ENCODE results near the gene DOLPP1.

Gene DOLPP1

DNA sequence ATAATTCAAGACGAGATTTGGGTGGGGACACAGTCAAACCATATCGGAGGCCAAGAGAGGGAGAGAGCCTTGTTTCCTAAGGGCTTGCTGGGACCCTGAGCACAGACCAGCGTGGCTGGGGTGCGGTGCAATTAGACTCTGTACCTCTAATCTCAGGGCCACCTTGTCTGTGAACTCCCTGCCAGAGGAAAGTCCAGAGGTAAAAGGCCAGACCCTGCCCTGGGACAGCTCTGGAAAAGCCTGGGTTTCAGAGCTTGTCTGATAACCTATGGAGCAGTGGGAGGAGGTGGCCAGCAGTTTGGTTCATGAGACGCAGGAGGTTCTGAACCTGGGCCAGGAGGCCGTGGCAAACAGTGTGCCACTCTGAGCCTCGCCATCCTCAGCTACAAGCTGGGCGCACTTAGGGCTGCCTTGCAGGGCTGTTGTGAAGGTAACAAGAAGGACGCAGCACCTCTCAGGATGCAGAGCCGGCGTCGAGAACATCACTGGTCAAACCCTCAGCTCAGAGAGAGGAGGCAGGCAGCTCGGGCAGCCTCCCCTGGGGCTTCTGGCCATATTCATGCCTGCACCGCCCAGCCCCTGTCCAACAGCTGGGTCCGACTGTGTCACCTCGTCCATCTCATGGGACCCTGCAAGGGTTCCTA lies 4.8 kb upstream of the DOLPP1 start:
- TF ChIP-seq ZNF335 (tag by site-specific recombination; conservative IDR thresholded peaks at IDR 0.05) (peak; percentile 31; the same call in 1 of the 2 replicates), ZNF776 (tag by site-specific recombination; IDR thresholded peaks at IDR 0.05; ENCODE audit: borderline replicate concordance) (no peak), ZNF394 (tag by site-specific recombination; IDR thresholded peaks at IDR 0.05; ENCODE audit: borderline replicate concordance) (no peak)
- Histone ChIP-seq H3K36me3 (ENCODE audit: control insufficient read depth in 2 of 2, insufficient read depth in 1 of 2, low read length in 2 of 2) (no peaks in the 10 kb centered on the region), H3K27ac (ENCODE audit: extremely low read depth, low read depth, low read length) (no peak overlapping the region), H3K9me3 (ENCODE audit: control insufficient read depth, insufficient read depth, low read depth, low read length) (no peaks in the 10 kb centered on the region), H3K4me3 (ENCODE audit: low read depth, low read length) (no peak overlapping the region), H3K4me1 (ENCODE audit: control insufficient read depth, insufficient read depth, low read length) (no peaks in the 10 kb centered on the region)
- CTCF ChIA-PET, result interaction anchor here (1.0 kb wide), 1 partner anchor 148 kb away, joined by 4 read pairs; no protein-coding TSS in a partner anchor
- POLR2A ChIA-PET, result no interaction called here

- TF ChIP-seq ZNF121 (tag by site-specific recombination; IDR thresholded peaks at IDR 0.05) (peak; percentile 82), HOXC10 (CRISPR knock-in tag; IDR thresholded peaks at IDR 0.05) (no peak)
- Histone ChIP-seq H3K4me3 (ENCODE audit: low read depth, low read length) (no peak overlapping the region), H3K9me3 (ENCODE audit: control insufficient read depth, insufficient read depth, low read depth, low read length) (no peaks in the 10 kb centered on the region), H3K4me1 (ENCODE audit: control insufficient read depth, insufficient read depth, low read length) (no peaks in the 10 kb centered on the region), H3K27ac (ENCODE audit: extremely low read depth, low read depth, low read length) (no peak overlapping the region), H3K36me3 (ENCODE audit: control insufficient read depth in 2 of 2, insufficient read depth in 1 of 2, low read length in 2 of 2) (no peaks in the 10 kb centered on the region)
- ChIA-PET CTCF (interaction anchor here (1.0 kb wide), 1 partner anchor 148 kb away, joined by 4 read pairs; no protein-coding TSS in a partner anchor), POLR2A (no interaction called here)
These were observed 4.3 kb upstream of the DOLPP1 start for GRCh38 chr9:129076640-129077037.

- Histone ChIP-seq H3K4me3 (ENCODE audit: low read depth, low read length) (no peak overlapping the region), H3K4me1 (ENCODE audit: control insufficient read depth, insufficient read depth, low read length) (0 out of 2 replicates have a peak, but pooled peaks cover 2% of the 10 kb centered on the region), H3K27ac (ENCODE audit: extremely low read depth, low read depth, low read length) (no peak overlapping the region), H3K36me3 (ENCODE audit: control insufficient read depth in 2 of 2, insufficient read depth in 1 of 2, low read length in 2 of 2) (no peaks in the 10 kb centered on the region), H3K9me3 (ENCODE audit: control insufficient read depth, insufficient read depth, low read depth, low read length) (no peaks in the 10 kb centered on the region)
- CTCF ChIA-PET, result interaction anchor here (1.3 kb wide), 1 partner anchor 26 kb away, joined by 4 read pairs; no protein-coding TSS in a partner anchor
- POLR2A ChIA-PET, result interaction anchor here (0.6 kb wide), 1 partner anchor 49 kb away, joined by 3 read pairs; the partner anchor contains the start of gene SH3GLB2
- TF ChIP-seq ZNF518A (tag by site-specific recombination; conservative IDR thresholded peaks at IDR 0.05; ENCODE audit: low read depth) (no peak), PRDM10 (tag by site-specific recombination; IDR thresholded peaks at IDR 0.05) (0 out of 2 replicates have a peak, but pooled peaks have one; percentile 12)
These were observed 3.7 kb upstream of the DOLPP1 start for GRCh38 chr9:129077236-129077635.

Data from HEK293 (cell line).